Stomach (tissue), 4 donors: ENCODE measurements around the gene TESK1.

ENCODE experiments used
- CTCF ChIP-seq, 7 experiments: fragments of 450-650 bp in 4 of 7; fragments of 200-600 bp in 3 of 7; sonication (generic) in 3 of 7; IDR thresholded peaks; one replicate each; pipeline ENCODE4 v1.5.1; 2016 to 2019; ENCODE audit warnings: antibody characterized with exemption in 7 of 7, control low read depth in 2 of 7, mild to moderate bottlenecking in 1 of 7
- POLR2A ChIP-seq, 4 donors: fragments of 450-650 bp; IDR thresholded peaks; one replicate each; pipeline ENCODE4 v1.6.1; 2016; ENCODE audit warnings: antibody characterized with exemption in 4 of 4, control low read depth in 2 of 4, mild to moderate bottlenecking in 1 of 4, moderate library complexity in 1 of 4
- POLR2AphosphoS5 ChIP-seq, 3 donors: sonication (generic); formaldehyde crosslinking; IDR thresholded peaks; one replicate each; pipeline ENCODE4 v1.6.1; 2016; ENCODE audit warnings: antibody characterized with exemption in 3 of 3

GRCh38 chr9:35656348-35656747 is 51.3 kb downstream of the TESK1 start:
- no peak for TF ChIP-seq POLR2A (IDR thresholded peaks at IDR 0.05)
- no peak for TF ChIP-seq CTCF (IDR thresholded peaks at IDR 0.05)
- TF ChIP-seq POLR2AphosphoS5 (IDR thresholded peaks at IDR 0.05): no peak
